Right lung (tissue), 5 donors: ENCODE measurements around the gene VTI1A. TPM values are rescaled to one million over a fixed set of nuclear protein-coding genes. Genes with fewer than 3 reads are reported as not detected.
"Not testable (repeated sequence)": the region's sequence is repeated elsewhere in the genome, so short reads cannot be mapped to it uniquely, and the experiment has no call there.

Experiments used
- DNase-seq, 2 donors: peaks; one replicate each; pipeline ENCODE4 v3.0.0-alpha.2; 2013
- polyA plus RNA-seq, 5 donors: library from polyadenylated mRNA; unstranded; fragments of 120-200 nt; gene quantifications; one replicate each; pipeline versions ENCODE4 v1.2.1 to v1.2.3, GENCODE V29; 2013; ENCODE audit warnings: inconsistent platforms in 1 of 5, low replicate concordance in 1 of 5; ENCODE audit not compliant: insufficient read length in 5 of 5, insufficient read depth in 1 of 5

Gene VTI1A
- polyA plus RNA-seq, 5 donors: 13.9 to 19.3 (median 15.6) TPM

- DNase-seq: no peak
Measured at GRCh38 chr10:112447620-112447928, 559 bp downstream of the VTI1A start.

GRCh38 chr10:112448888-112449287, 1.9 kb downstream of the VTI1A start:
- no peak for DNase-seq

GRCh38 chr10:112454910-112455779, 8.1 kb downstream of the VTI1A start:
- no peak for DNase-seq

GRCh38 chr10:112456533-112456932, 9.5 kb downstream of the VTI1A start:
- DNase-seq: no peak

GRCh38 chr10:112460366-112460765, 13.4 kb downstream of the VTI1A start:
- no peak for DNase-seq

GRCh38 chr10:112461029-112461887, 14.2 kb downstream of the VTI1A start:
- no peak for DNase-seq

- DNase-seq: not testable (repeated sequence)
Measured at GRCh38 chr10:112464074-112464473, 17.1 kb downstream of the VTI1A start.

- no peak for DNase-seq
Measured at GRCh38 chr10:112465299-112465883, 18.4 kb downstream of the VTI1A start.

- no peak for DNase-seq
Measured at GRCh38 chr10:112466802-112467201, 19.8 kb downstream of the VTI1A start.

- DNase-seq: no peak
Measured at GRCh38 chr10:112467541-112468075, 20.6 kb downstream of the VTI1A start.

GRCh38 chr10:112471878-112472487, 25.0 kb downstream of the VTI1A start:
- no peak for DNase-seq

- peak in 1 of 2 donors; percentile 28 for DNase-seq
Measured at GRCh38 chr10:112475575-112476218, 28.7 kb downstream of the VTI1A start.

GRCh38 chr10:112481602-112482001, 34.6 kb downstream of the VTI1A start:
- peak; percentile 54 for DNase-seq

- DNase-seq: no peak
Measured at GRCh38 chr10:112484399-112484798, 37.4 kb downstream of the VTI1A start.

- no peak for DNase-seq
Measured at GRCh38 chr10:112487964-112488363, 40.9 kb downstream of the VTI1A start.

GRCh38 chr10:112490545-112490944, 43.5 kb downstream of the VTI1A start:
- peak; percentile 82 to 84 for DNase-seq

GRCh38 chr10:112491144-112491543, 44.1 kb downstream of the VTI1A start:
- DNase-seq: no peak

- no peak for DNase-seq
Measured at GRCh38 chr10:112492736-112493135, 45.7 kb downstream of the VTI1A start.

GRCh38 chr10:112497347-112497950, 50.4 kb downstream of the VTI1A start:
- no peak for DNase-seq

- DNase-seq: no peak
Measured at GRCh38 chr10:112498806-112499205, 51.8 kb downstream of the VTI1A start.

- DNase-seq: not testable (repeated sequence)
Measured at GRCh38 chr10:112499985-112500384, 53.0 kb downstream of the VTI1A start.
